Measurements from ENCODE around the gene IL27RA. TPM values are rescaled to one million over a fixed set of nuclear protein-coding genes. Genes with fewer than 3 reads are reported as not detected.

The IL27RA gene
- total RNA-seq, 1 donor from 2014 or later, result 2.8 TPM

GRCh38 chr19:14080887-14081796, 49.6 kb downstream of the IL27RA start:
- no peaks in the 10 kb centered on the region for H3K27me3 Mint-ChIP-seq
- H3K27ac Mint-ChIP-seq, result peak overlapping the region; percentile 93
- H3K9me3 Mint-ChIP-seq, result no peaks in the 10 kb centered on the region
- H3K36me3 Mint-ChIP-seq, result no peaks in the 10 kb centered on the region
- H3K4me3 Mint-ChIP-seq, result peak overlapping the region; percentile 95
- peaks cover 6% of the 10 kb centered on the region for H3K4me1 Mint-ChIP-seq (ENCODE audit: unreplicated experiment)
- peak; percentile 99 for DNase-seq (ENCODE audit: extremely low spot score, unreplicated experiment)
- no peak for TF ChIP-seq CTCF (conservative IDR thresholded peaks at IDR 0.05)

GRCh38 chr19:14081797-14082674, 50.5 kb downstream of the IL27RA start:
- Mint-ChIP-seq H3K4me1 (ENCODE audit: unreplicated experiment) (peaks cover 6% of the 10 kb centered on the region), H3K4me3 (peak overlapping the region; percentile 95), H3K27me3 (no peaks in the 10 kb centered on the region), H3K36me3 (no peaks in the 10 kb centered on the region), H3K9me3 (no peaks in the 10 kb centered on the region), H3K27ac (peak overlapping the region; percentile 93)
- TF ChIP-seq CTCF (conservative IDR thresholded peaks at IDR 0.05), result no peak
- no peak for DNase-seq (ENCODE audit: extremely low spot score, unreplicated experiment)

- no peak for TF ChIP-seq CTCF (conservative IDR thresholded peaks at IDR 0.05)
- peak overlapping the region; percentile 57 for H3K27ac Mint-ChIP-seq
Observed at GRCh38 chr19:14082675-14082960, 51.1 kb downstream of the IL27RA start.

GRCh38 chr19:14085309-14085995, 53.9 kb downstream of the IL27RA start, which contains the start of gene C19orf67:
Gene C19orf67, minus strand, starts transcription at chr19:14085783. Its CDS starts 156 bp downstream, at chr19:14085627.
- DNase-seq (ENCODE audit: extremely low spot score, unreplicated experiment), result no peak
- no peaks in the 10 kb centered on the region for H3K9me3 Mint-ChIP-seq
- TF ChIP-seq CTCF (conservative IDR thresholded peaks at IDR 0.05), result no peak
- H3K27me3 Mint-ChIP-seq, result no peaks in the 10 kb centered on the region
- H3K4me1 Mint-ChIP-seq (ENCODE audit: unreplicated experiment), result peaks cover 10% of the 10 kb centered on the region
- peak within 1 kb of the TSS; percentile 71 for H3K27ac Mint-ChIP-seq
- peak within 1 kb of the TSS; percentile 9 for H3K4me3 Mint-ChIP-seq
- peaks cover 8% of the 10 kb centered on the region for H3K36me3 Mint-ChIP-seq

More at GRCh38 chr19:14082675-14082960, 51.1 kb downstream of the IL27RA start:
- Mint-ChIP-seq H3K4me3 (peak overlapping the region; percentile 95), H3K36me3 (no peaks in the 10 kb centered on the region), H3K9me3 (no peaks in the 10 kb centered on the region), H3K4me1 (ENCODE audit: unreplicated experiment) (peaks cover 6% of the 10 kb centered on the region), H3K27me3 (no peaks in the 10 kb centered on the region)
- no peak for DNase-seq (ENCODE audit: extremely low spot score, unreplicated experiment)

GRCh38 chr19:14086098-14086497, 54.5 kb downstream of the IL27RA start:
- peaks cover 9% of the 10 kb centered on the region for H3K4me1 Mint-ChIP-seq (ENCODE audit: unreplicated experiment)
- no peak for TF ChIP-seq CTCF (conservative IDR thresholded peaks at IDR 0.05)
- H3K27ac Mint-ChIP-seq, result no peak overlapping the region
- no peak for DNase-seq (ENCODE audit: extremely low spot score, unreplicated experiment)
- peaks cover 8% of the 10 kb centered on the region for H3K36me3 Mint-ChIP-seq
- no peaks in the 10 kb centered on the region for H3K27me3 Mint-ChIP-seq
- no peak overlapping the region for H3K4me3 Mint-ChIP-seq
- H3K9me3 Mint-ChIP-seq, result no peaks in the 10 kb centered on the region
